Activated CD8-positive, alpha-beta memory T cell treated with anti-CD3 and anti-CD28 coated beads for 1 hour (primary cell): ENCODE results near the gene SLC25A5.
A peak's percentile ranks its signal among the peaks of the same experiment; 100 is the strongest.
"Not testable (repeated sequence)": the region's sequence is repeated elsewhere in the genome, so short reads cannot be mapped to it uniquely, and the experiment has no call there.

ENCODE experiments used
- DNase-seq, 2 donors: peaks; one replicate each; pipeline ENCODE4 v3.0.0-alpha.2; 2020; ENCODE audit warnings: low read depth in 1 of 2; ENCODE audit errors: extremely low read depth in 1 of 2

SLC25A5 gene

DNA sequence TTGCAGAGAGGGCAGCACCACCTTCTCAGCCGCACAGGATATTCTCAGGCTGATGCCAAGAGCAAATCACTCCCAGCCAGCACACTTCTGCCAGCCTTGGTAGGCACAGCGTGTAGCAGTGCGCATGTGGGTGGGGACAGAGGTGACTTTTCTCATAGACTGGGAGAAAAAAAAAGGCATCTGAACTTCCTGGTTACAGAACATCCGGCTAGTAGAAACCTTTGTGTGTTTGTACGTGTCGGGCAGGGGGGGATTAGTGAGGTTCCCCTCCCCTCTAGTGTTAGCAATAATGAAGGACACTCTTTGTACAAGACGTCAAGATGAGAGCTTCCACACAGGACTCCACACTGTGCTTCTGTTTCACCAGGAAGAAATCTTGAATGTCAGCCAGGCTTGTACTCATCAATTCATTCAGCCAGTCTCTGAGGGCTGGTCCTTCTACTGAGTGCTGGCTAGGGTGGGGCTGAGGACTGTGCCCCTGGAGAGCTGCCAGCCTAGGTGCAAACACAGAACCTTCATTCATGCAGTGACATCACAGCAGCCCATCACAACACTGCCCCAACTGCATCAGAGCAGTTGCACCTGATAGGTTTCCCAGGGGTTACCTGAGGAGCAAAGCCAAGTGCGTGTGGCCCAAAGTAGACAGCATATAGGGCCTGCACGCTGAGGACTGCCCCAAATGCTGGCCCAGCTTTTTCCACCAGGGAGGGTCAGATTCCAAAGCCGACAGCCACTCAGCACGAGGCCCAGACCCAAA, 34.7 kb downstream of the SLC25A5 start:
- DNase-seq = no peak

DNA sequence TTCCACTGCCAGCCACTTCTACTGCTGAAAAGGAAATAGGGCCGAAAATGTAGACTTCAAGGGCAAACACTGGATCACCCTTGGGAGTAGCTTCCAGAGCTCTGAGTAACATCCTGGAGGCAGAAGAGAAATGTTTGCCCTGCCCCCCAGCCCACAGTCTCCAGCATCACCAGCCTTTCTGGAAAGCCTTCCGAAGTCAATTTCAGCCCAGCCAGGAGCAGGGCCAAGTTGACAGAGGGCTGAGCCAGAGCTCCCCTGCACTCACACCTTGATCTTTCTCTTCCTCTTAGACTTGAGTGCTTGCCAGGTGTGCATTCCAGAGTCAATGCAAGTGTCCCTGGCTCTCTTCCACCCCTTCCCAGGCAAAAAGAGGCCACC, 35.2 kb downstream of the SLC25A5 start:
- DNase-seq = no peak

DNA sequence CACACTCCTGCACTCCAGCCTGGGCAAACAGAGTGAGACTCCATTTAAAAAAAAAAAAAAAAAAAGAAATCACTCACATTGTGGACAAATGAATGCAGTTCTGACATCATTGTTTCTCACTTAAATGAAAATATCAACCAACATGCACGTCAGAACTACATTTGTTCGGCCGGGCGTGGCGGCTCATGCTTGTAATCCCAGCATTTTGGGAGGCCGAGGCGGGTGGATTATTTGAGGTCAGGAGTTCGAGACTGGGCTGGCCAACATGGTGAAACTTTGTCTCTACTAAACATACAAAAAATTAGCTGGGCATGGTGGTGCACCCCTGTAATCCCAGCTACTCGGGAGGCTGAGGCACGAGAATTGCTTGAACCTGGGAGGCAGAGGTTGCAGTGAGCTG, 36.9 kb downstream of the SLC25A5 start:
- DNase-seq = not testable (repeated sequence)

DNA sequence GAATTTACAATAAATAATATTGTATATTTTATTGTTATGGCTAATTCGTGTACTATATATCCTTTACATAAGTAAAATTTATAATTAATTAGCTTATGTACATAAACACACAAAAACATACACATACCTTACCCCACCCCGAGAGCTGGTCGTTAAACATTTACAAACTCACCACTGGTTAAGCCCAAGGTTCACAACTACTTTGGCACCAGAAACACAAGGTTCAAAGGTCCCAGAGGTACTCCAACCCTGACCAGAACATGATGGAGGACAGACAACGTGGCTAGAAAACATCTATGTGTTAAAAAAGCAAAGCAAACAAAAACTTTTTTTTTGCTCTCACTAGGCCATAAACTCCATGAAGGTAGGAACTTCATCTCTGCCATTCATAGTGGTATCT, 37.7 kb downstream of the SLC25A5 start:
- DNase-seq = no peak

DNA sequence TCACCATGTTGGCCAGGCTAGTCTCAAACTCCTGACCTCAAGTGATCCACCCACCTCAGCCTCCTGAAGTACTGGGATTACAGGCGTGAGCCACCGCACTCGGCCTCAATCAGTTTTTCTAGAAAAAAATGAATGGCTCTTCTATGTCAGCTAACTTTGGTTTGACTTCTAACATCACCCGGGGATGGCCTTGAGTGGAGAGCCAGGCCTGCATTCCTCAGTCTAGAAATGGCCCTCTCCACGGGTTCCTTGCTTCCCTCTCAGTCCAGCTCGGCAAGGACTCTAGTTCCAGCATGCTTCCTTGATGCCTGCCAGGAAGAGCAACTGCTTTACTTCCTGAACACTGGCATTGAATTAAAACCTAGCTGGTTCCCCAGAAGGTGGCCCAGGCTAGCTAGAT, 39.0 kb downstream of the SLC25A5 start:
- DNase-seq = no peak

DNA sequence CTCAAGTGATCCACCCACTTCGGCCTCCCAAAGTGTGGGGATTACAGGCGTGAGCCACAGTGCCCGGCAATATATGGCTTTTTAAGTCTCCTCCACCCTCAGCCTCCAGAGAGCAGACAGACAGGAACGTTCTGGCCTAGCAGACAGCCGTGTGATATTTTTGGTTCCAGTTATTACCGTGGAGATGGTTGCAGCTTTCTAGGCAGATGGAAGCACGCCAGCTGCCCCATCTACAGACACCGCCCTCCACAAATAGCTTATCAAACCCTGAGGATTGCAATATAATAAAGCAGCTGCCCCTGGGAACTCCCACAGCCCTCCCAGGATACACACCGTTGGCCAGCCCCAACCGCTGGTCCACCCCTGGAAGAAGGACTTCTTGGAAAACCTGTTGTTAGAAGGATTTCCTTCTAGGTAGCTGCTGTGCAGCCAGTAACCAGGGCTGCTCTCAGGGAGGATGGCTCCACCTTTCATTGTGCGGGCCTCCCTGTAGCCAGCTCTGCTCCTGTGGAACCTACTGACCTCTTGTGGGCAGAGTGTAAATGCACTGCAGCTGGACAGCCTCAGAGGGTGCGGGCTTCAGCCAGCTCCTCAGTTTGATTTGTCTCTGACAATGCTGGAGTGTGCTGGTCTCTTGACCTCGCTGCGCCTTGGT, 44.0 kb downstream of the SLC25A5 start:
- DNase-seq = no peak

DNA sequence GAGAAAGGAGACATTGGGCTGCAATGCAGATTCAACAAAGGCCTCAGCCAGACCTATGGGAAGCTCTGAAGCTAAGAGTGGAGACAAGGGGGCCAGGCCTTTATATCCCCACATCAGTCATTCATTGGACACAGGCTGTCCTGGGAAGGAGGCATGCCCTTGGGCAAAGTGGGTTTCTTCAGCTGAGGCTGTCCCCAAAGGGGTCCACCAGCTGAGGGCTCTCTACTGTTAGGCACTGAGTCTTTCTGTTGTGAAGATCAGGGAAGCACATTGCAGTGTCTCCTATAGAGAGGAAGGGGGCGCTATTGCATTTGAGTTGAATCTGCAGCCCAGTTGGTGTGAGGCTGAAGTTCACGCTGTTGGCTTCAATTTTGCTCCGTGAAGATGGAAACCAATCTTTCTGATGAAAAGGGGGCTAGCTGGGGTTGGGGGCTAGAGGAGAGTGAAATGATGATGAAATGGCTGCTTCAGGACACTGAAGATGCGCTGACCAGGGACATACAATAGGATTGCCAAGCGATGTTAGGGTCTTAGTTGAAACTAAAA, 48.0 kb downstream of the SLC25A5 start:
- DNase-seq = peak; percentile 3 to 7

DNA sequence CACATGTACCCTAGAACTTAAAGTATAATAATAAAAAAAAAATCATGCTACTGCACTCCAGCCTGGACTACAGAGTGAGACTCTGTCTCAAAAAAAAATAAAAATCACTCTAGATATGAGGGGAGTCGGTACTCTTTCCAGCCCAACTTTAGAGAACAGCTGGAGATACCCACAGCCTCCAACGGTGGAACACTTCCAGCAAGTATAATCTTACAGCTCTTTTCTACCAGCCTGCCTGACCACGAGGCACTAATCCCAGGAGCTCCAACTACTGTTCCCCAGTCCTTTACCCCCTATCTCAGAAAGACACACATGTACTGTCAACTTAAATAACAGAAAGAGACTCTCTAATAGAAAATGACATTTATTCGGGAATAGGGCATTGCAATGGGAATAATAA, 50.1 kb downstream of the SLC25A5 start:
- DNase-seq = no peak
